Mesendoderm (in vitro differentiated cells): Measurements from ENCODE around the gene TEKT1.

Source experiments
- DNase-seq: peaks from one replicate; pipeline ENCODE4 v3.0.0; 2013
- H2AK5ac ChIP-seq: 2 replicates; pipeline ENCODE4 v1.6.1; 2013; ENCODE audit warnings: low read length, inconsistent platforms
- H2BK120ac ChIP-seq: 2 replicates; pipeline ENCODE4 v1.6.1; 2013; ENCODE audit warnings: low read depth, mild to moderate bottlenecking, low read length, moderate library complexity, mixed read lengths
- H2BK15ac ChIP-seq: replicated peaks from 2 replicates; pipeline ENCODE4 v1.6.1; 2013; ENCODE audit warnings: low read depth, mild to moderate bottlenecking, moderate library complexity
- H2BK5ac ChIP-seq: 2 replicates; pipeline ENCODE4 v1.6.1; 2013; ENCODE audit warnings: low read length, inconsistent platforms
- H3K18ac ChIP-seq: 2 replicates; pipeline ENCODE4 v1.6.1; 2013; ENCODE audit warnings: mild to moderate bottlenecking, low read length, mixed read lengths
- H3K23ac ChIP-seq: one replicate; pipeline ENCODE4 v1.6.1; 2013; ENCODE audit warnings: low read length
- H3K27ac ChIP-seq: 2 replicates; pipeline ENCODE4 v1.5.1; 2013; ENCODE audit warnings: low read depth, mild to moderate bottlenecking, inconsistent platforms, low read length, moderate library complexity
- H3K27me3 ChIP-seq: 2 replicates; pipeline ENCODE4 v1.6.1; 2013; ENCODE audit warnings: low read length, control low read depth, mild to moderate bottlenecking, inconsistent platforms; ENCODE audit not compliant: insufficient read depth, poor library complexity
- H3K36me3 ChIP-seq: 2 replicates; pipeline ENCODE4 v1.6.1; 2013; ENCODE audit warnings: low read length, inconsistent platforms; ENCODE audit not compliant: control insufficient read depth, insufficient read depth
- H3K4ac ChIP-seq: one replicate; pipeline ENCODE4 v1.6.1; 2013; ENCODE audit warnings: low read depth, mild to moderate bottlenecking, low read length, moderate library complexity
- H3K4me1 ChIP-seq: 2 replicates; pipeline ENCODE4 v1.6.1; 2013; ENCODE audit warnings: low read depth, low read length, inconsistent platforms; ENCODE audit not compliant: control insufficient read depth
- H3K4me2 ChIP-seq: 2 replicates; pipeline ENCODE4 v1.6.1; 2013; ENCODE audit warnings: low read length
- H3K4me3 ChIP-seq: 2 replicates; pipeline ENCODE4 v1.5.1; 2013; ENCODE audit warnings: mild to moderate bottlenecking, low read length
- H3K56ac ChIP-seq: one replicate; pipeline ENCODE4 v1.6.1; 2013; ENCODE audit warnings: low read length
- H3K79me1 ChIP-seq: 2 replicates; pipeline ENCODE4 v1.6.1; 2013; ENCODE audit warnings: low read length, inconsistent platforms
- H3K79me2 ChIP-seq: 2 replicates; pipeline ENCODE4 v1.6.1; 2013; ENCODE audit warnings: mild to moderate bottlenecking, low read length; ENCODE audit not compliant: control insufficient read depth, insufficient read depth
- H3K9ac ChIP-seq: 2 replicates; pipeline ENCODE4 v1.6.1; 2013; ENCODE audit warnings: low read length, inconsistent platforms
- H4K5ac ChIP-seq: one replicate; pipeline ENCODE4 v1.6.1; 2013; ENCODE audit warnings: low read length
- H4K8ac ChIP-seq: one replicate; pipeline ENCODE4 v1.6.1; 2013; ENCODE audit warnings: low read depth, mild to moderate bottlenecking, control low read depth, low read length, moderate library complexity
- WGBS: extraction: QIAGEN DNeasy Blood & Tissue Kit; methylation state at CpG from one replicate; pipeline ENCODE4 v1.1.7; 2013; ENCODE audit warnings: low lambda C conversion rate, missing lambda C conversion rate; ENCODE audit not compliant: insufficient coverage; ENCODE audit errors: extremely low coverage; 5-methylcytosine and 5-hydroxymethylcytosine counted together

The TEKT1 gene

GRCh38 chr17:6815775-6816174, 15.8 kb downstream of the TEKT1 start:
- H3K56ac ChIP-seq, result no peak overlapping the region
- no peaks in the 10 kb centered on the region for H3K4me1 ChIP-seq
- no peak overlapping the region for H3K4me2 ChIP-seq
- H3K27ac ChIP-seq, result no peak overlapping the region
- no peaks in the 10 kb centered on the region for H3K27me3 ChIP-seq
- no peak overlapping the region for H4K8ac ChIP-seq
- no peak overlapping the region for H3K4me3 ChIP-seq
- H3K9ac ChIP-seq, result no peak overlapping the region
- H3K18ac ChIP-seq, result no peak overlapping the region
- no peaks in the 10 kb centered on the region for H3K36me3 ChIP-seq
- no peaks in the 10 kb centered on the region for H3K79me1 ChIP-seq
- WGBS, result no CpG with 5 or more reads among the region's 10 CpGs
- no peaks in the 10 kb centered on the region for H3K79me2 ChIP-seq
- no peak overlapping the region for H3K4ac ChIP-seq
- H2AK5ac ChIP-seq, result no peak overlapping the region
- H4K5ac ChIP-seq, result no peak overlapping the region
- DNase-seq, result no peak
- H2BK15ac ChIP-seq, result no peak overlapping the region
- H2BK5ac ChIP-seq, result no peak overlapping the region
- no peak overlapping the region for H3K23ac ChIP-seq
- no peak overlapping the region for H2BK120ac ChIP-seq

- no peaks in the 10 kb centered on the region for H3K79me1 ChIP-seq
- H3K27ac ChIP-seq, result no peak overlapping the region
- no peak overlapping the region for H2BK5ac ChIP-seq
- H3K27me3 ChIP-seq, result no peaks in the 10 kb centered on the region
- H3K4ac ChIP-seq, result no peak overlapping the region
- no peak overlapping the region for H2BK120ac ChIP-seq
- no peaks in the 10 kb centered on the region for H3K36me3 ChIP-seq
- no peak overlapping the region for H3K9ac ChIP-seq
- WGBS, result no CpG with 5 or more reads among the region's 9 CpGs
- H3K18ac ChIP-seq, result no peak overlapping the region
- no peaks in the 10 kb centered on the region for H3K4me1 ChIP-seq
- H3K4me2 ChIP-seq, result no peak overlapping the region
- no peak overlapping the region for H4K8ac ChIP-seq
- no peaks in the 10 kb centered on the region for H3K79me2 ChIP-seq
- H3K56ac ChIP-seq, result no peak overlapping the region
- no peak overlapping the region for H3K4me3 ChIP-seq
- H3K23ac ChIP-seq, result no peak overlapping the region
- no peak overlapping the region for H4K5ac ChIP-seq
- no peak overlapping the region for H2BK15ac ChIP-seq
- no peak overlapping the region for H2AK5ac ChIP-seq
- no peak for DNase-seq
These were observed 19.2 kb downstream of the TEKT1 start for GRCh38 chr17:6812295-6812694.

- Histone ChIP-seq H2BK5ac (no peak overlapping the region), H2AK5ac (no peak overlapping the region), H4K5ac (no peak overlapping the region), H3K36me3 (no peaks in the 10 kb centered on the region), H3K79me2 (no peaks in the 10 kb centered on the region), H3K9ac (no peak overlapping the region), H3K56ac (no peak overlapping the region), H2BK15ac (no peak overlapping the region), H4K8ac (no peak overlapping the region), H3K27me3 (no peaks in the 10 kb centered on the region), H3K4ac (no peak overlapping the region), H3K23ac (no peak overlapping the region), H3K79me1 (no peaks in the 10 kb centered on the region), H3K27ac (no peak overlapping the region), H3K4me3 (no peak overlapping the region), H3K4me2 (no peak overlapping the region), H3K18ac (no peak overlapping the region), H3K4me1 (no peaks in the 10 kb centered on the region), H2BK120ac (no peak overlapping the region)
- WGBS, result no CpG with 5 or more reads among the region's 9 CpGs
- DNase-seq, result no peak
These were observed 20.0 kb downstream of the TEKT1 start for GRCh38 chr17:6811510-6811909.

GRCh38 chr17:6800422-6801027, 31.0 kb downstream of the TEKT1 start:
- no CpG with 5 or more reads among the region's 13 CpGs for WGBS
- no peak overlapping the region for H2BK15ac ChIP-seq
- H2BK120ac ChIP-seq, result no peak overlapping the region
- no peak overlapping the region for H2AK5ac ChIP-seq
- no peak overlapping the region for H3K4ac ChIP-seq
- no peaks in the 10 kb centered on the region for H3K36me3 ChIP-seq
- H3K79me1 ChIP-seq, result no peaks in the 10 kb centered on the region
- H4K8ac ChIP-seq, result no peak overlapping the region
- H3K9ac ChIP-seq, result no peak overlapping the region
- H3K4me3 ChIP-seq, result no peak overlapping the region
- H3K27ac ChIP-seq, result no peak overlapping the region
- H3K23ac ChIP-seq, result no peak overlapping the region
- no peak overlapping the region for H4K5ac ChIP-seq
- no peak overlapping the region for H3K56ac ChIP-seq
- no peaks in the 10 kb centered on the region for H3K79me2 ChIP-seq
- H3K4me2 ChIP-seq, result no peak overlapping the region
- no peak overlapping the region for H3K18ac ChIP-seq
- DNase-seq, result peak; percentile 73
- H3K4me1 ChIP-seq, result no peaks in the 10 kb centered on the region
- no peaks in the 10 kb centered on the region for H3K27me3 ChIP-seq
- H2BK5ac ChIP-seq, result no peak overlapping the region

GRCh38 chr17:6799738-6800137, 31.8 kb downstream of the TEKT1 start:
- no peaks in the 10 kb centered on the region for H3K27me3 ChIP-seq
- H4K8ac ChIP-seq, result no peak overlapping the region
- no peak overlapping the region for H3K18ac ChIP-seq
- no peak overlapping the region for H3K4me2 ChIP-seq
- H2BK5ac ChIP-seq, result no peak overlapping the region
- no peak for DNase-seq
- no peaks in the 10 kb centered on the region for H3K79me2 ChIP-seq
- H4K5ac ChIP-seq, result no peak overlapping the region
- H2BK15ac ChIP-seq, result no peak overlapping the region
- no peak overlapping the region for H3K56ac ChIP-seq
- H3K27ac ChIP-seq, result no peak overlapping the region
- no peaks in the 10 kb centered on the region for H3K4me1 ChIP-seq
- no peak overlapping the region for H3K4ac ChIP-seq
- H3K36me3 ChIP-seq, result no peaks in the 10 kb centered on the region
- no peak overlapping the region for H3K23ac ChIP-seq
- no peak overlapping the region for H2BK120ac ChIP-seq
- no peak overlapping the region for H2AK5ac ChIP-seq
- H3K4me3 ChIP-seq, result no peak overlapping the region
- H3K9ac ChIP-seq, result no peak overlapping the region
- H3K79me1 ChIP-seq, result no peaks in the 10 kb centered on the region
- no CpG with 5 or more reads among the region's 6 CpGs for WGBS

GRCh38 chr17:6797718-6798351, 33.7 kb downstream of the TEKT1 start:
- no peak overlapping the region for H3K23ac ChIP-seq
- no peaks in the 10 kb centered on the region for H3K4me1 ChIP-seq
- no CpG with 5 or more reads among the region's 8 CpGs for WGBS

More at GRCh38 chr17:6797718-6798351, 33.7 kb downstream of the TEKT1 start:
- Histone ChIP-seq H3K79me1 (no peaks in the 10 kb centered on the region), H3K56ac (no peak overlapping the region), H3K27ac (no peak overlapping the region), H2BK5ac (no peak overlapping the region), H3K27me3 (no peaks in the 10 kb centered on the region), H3K4me3 (no peak overlapping the region), H3K18ac (no peak overlapping the region), H2BK15ac (no peak overlapping the region), H2BK120ac (no peak overlapping the region), H3K9ac (no peak overlapping the region), H3K4ac (no peak overlapping the region), H4K5ac (no peak overlapping the region), H3K4me2 (no peak overlapping the region), H4K8ac (no peak overlapping the region), H3K36me3 (no peaks in the 10 kb centered on the region), H2AK5ac (no peak overlapping the region), H3K79me2 (no peaks in the 10 kb centered on the region)
- DNase-seq, result no peak
